Measurements from ENCODE around the gene PRSS27.

PRSS27 gene

GRCh38 chr16:2766430-2767139 lies 46.6 kb upstream of the PRSS27 start:
- POLR2A ChIA-PET (ENCODE audit: low non-redundant PET) = no interaction called here
- no peak for TF ChIP-seq CTCF (conservative IDR thresholded peaks at IDR 0.05; ENCODE audit: low read depth)
- CTCF ChIA-PET = no interaction called here
- peak overlapping the region; percentile 93 for H3K27ac ChIP-seq
- DNase-seq (ENCODE audit: low spot score) = no peak

- no peak for DNase-seq (ENCODE audit: low spot score)
- POLR2A ChIA-PET (ENCODE audit: low non-redundant PET) = no interaction called here
- CTCF ChIA-PET = interaction anchor here (0.7 to 1.2 kb wide), 2 partner anchors 89 to 103 kb away, joined by 3 to 5 read pairs; no protein-coding TSS in a partner anchor
- TF ChIP-seq CTCF (conservative IDR thresholded peaks at IDR 0.05; ENCODE audit: low read depth) = no peak
- peak overlapping the region; percentile 93 for H3K27ac ChIP-seq
Observed at GRCh38 chr16:2765462-2766404, 45.7 kb upstream of the PRSS27 start.

DNA sequence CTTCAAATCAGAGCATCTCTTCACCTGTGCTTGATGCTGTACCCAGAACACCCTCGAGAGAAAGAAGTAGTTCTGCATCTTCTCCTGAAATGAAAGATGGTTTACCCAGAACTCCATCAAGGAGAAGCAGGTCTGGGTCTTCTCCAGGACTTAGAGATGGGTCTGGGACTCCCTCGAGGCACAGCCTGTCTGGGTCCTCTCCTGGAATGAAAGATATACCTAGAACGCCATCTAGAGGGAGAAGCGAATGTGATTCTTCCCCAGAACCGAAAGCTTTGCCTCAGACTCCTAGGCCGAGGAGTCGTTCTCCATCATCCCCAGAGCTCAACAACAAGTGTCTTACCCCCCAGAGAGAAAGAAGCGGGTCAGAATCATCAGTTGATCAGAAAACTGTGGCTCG lies 44.7 kb upstream of the PRSS27 start:
- POLR2A ChIA-PET (ENCODE audit: low non-redundant PET) = no interaction called here
- CTCF ChIA-PET = interaction anchor here (1.2 kb wide), 1 partner anchor 104 kb away, joined by 5 read pairs; no protein-coding TSS in a partner anchor
- no peak for DNase-seq (ENCODE audit: low spot score)
- H3K27ac ChIP-seq = peak overlapping the region; percentile 93
- no peak for TF ChIP-seq CTCF (conservative IDR thresholded peaks at IDR 0.05; ENCODE audit: low read depth)

- no peak for TF ChIP-seq CTCF (conservative IDR thresholded peaks at IDR 0.05; ENCODE audit: low read depth)
- ChIA-PET POLR2A (ENCODE audit: low non-redundant PET) (no interaction called here), CTCF (no interaction called here)
- no peak for DNase-seq (ENCODE audit: low spot score)
- H3K27ac ChIP-seq = no peak overlapping the region
Observed at GRCh38 chr16:2763173-2763572, 43.1 kb upstream of the PRSS27 start.

- no peak for TF ChIP-seq CTCF (conservative IDR thresholded peaks at IDR 0.05; ENCODE audit: low read depth)
- peak overlapping the region; percentile 14; the same call in 1 of the 2 replicates for H3K27ac ChIP-seq
- POLR2A ChIA-PET (ENCODE audit: low non-redundant PET) = no interaction called here
- DNase-seq (ENCODE audit: low spot score) = no peak
- CTCF ChIA-PET = no interaction called here
Observed at GRCh38 chr16:2762711-2763110, 42.7 kb upstream of the PRSS27 start.

GRCh38 chr16:2761886-2762583 lies 42.0 kb upstream of the PRSS27 start:
- TF ChIP-seq CTCF (conservative IDR thresholded peaks at IDR 0.05; ENCODE audit: low read depth) = no peak
- DNase-seq (ENCODE audit: low spot score) = no peak
- POLR2A ChIA-PET (ENCODE audit: low non-redundant PET) = no interaction called here
- CTCF ChIA-PET = no interaction called here
- H3K27ac ChIP-seq = peak overlapping the region; percentile 14; the same call in 1 of the 2 replicates
